DMS153 treated with DMSO at 0.1 percent for 48 hours (cell line): ENCODE measurements around the gene WWOX.
A peak's percentile ranks its signal among the peaks of the same experiment; 100 is the strongest.

Source experiments
- DNase-seq: peaks from one replicate; lab custom pipeline; 2025; ENCODE audit not compliant: unreplicated experiment; lab: John Stamatoyannopoulos, UW

WWOX gene

DNA sequence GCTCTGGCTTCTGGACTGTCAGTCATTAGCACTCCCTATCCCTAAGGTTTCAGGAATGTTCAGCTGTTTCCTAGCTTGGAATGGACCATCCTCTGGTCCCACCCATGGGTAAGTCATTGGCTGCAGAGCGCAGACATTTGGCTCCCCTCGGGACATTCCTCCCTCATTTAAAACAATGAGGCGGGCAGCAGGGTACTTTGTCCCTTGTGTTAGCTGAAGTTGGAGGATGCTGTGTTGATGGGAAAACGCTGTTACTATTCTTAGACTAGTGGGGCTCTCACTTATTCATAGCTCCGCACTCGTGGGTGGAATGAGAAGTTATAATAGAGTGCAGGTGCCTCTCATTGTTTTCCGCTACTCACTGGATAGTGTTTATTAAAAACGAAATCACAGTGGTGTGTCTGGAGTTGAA lies 673.8 kb downstream of the WWOX start:
- no peak for DNase-seq

DNA sequence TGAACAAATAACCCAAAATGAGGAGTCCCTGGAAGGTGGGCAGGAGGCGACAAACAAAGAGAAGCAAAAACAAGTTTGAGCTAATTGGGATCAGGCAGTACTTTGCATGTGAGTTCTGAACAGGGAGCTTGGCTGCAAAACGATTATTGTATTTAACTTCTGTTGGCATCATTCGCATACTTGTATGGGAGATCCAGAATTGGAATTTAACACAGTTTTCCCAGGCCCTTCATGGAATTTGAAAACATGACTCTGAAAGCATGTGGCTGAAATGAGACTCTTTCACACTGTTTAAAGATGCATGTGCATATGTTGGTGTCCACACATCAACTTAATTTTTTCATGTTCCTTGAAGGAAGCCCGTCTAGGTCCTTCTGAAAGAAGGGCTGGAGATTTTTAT lies 674.3 kb downstream of the WWOX start:
- DNase-seq: no peak

- no peak for DNase-seq
Measured at GRCh38 chr16:78775161-78775561, 675.7 kb downstream of the WWOX start.

GRCh38 chr16:78778101-78779004 lies 678.9 kb downstream of the WWOX start:
- no peak for DNase-seq

DNA sequence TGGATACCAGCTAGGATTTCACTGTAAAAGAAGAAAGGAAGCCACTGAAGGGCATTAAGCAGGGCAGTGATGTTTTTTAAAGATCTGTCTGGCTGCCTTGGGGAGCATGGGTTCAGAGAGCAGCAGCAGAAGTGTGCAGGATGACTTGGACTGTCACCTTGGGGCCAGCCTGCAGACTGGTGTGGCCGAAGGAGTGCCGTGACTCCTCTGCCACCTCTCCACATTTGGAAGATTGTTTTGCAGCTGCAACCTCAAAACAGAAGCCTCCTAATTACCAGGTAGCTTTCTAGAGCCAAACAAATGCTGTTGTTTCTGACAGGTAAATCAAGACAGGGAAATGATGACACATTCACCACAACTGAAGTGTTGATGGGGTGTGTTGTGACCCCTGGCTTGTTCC lies 681.4 kb downstream of the WWOX start:
- DNase-seq: no peak

DNA sequence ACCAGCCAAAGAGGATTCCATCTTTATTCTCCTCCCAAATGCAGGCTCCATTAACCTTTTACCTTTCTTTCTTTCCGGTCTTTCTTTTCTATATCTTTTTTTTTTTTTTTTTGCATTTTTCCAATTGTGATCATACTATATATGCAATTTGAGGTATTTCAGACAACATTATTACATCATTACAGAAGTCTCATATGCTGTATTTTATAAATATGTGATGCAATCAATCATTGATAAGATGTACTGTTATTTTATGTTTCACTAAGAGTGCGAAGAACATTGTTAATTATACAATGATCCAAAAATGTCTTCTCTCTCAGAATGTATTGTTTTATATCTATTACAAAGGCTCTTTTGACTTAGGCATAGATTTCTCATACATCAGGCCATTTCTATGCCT lies 683.1 kb downstream of the WWOX start:
- DNase-seq: no peak

- no peak for DNase-seq
Measured at GRCh38 chr16:78783570-78784079, 684.2 kb downstream of the WWOX start.

GRCh38 chr16:78784771-78785170 lies 685.3 kb downstream of the WWOX start:
- DNase-seq: no peak

GRCh38 chr16:78785218-78785617 lies 685.8 kb downstream of the WWOX start:
- no peak for DNase-seq

- DNase-seq: no peak
Measured at GRCh38 chr16:78786635-78787034, 687.2 kb downstream of the WWOX start.

DNA sequence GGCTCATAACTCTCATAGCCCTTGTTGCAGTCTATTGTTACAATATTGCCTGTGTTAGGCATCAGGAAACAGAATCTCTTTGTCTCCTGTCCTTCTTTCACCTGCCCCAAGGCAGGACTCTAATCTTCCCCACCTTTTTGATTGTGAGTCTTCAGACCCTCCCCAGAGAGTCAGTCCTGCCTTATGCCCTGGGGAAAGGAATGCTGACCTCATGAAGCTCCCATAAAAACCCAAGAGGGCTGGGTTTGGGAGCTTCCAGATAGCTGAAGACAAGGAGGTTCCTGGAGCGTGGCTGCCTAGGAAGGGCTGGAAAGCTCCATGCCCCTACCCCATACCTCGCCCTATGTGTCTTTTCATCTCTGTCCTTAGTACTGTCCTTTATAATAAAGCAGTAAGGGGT lies 688.8 kb downstream of the WWOX start:
- DNase-seq: no peak

DNA sequence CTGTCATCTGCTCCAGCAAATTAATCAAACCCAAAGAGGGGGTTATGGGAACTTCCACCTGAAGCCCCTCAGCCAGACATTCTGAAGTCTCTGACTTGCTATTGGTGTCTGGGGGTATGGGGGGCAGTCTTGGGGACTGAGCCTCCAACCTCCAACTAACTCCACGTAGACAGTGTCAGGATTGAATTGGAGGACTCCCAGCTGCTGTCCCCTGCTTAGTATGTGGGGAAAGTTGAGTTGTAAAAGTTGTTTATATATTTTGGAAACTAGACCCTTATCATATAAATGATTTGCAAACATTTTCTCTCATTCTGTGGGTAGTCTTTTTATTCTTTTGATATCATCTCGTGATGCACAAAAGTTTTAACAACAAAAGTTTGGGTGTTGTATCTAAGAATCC lies 689.2 kb downstream of the WWOX start:
- no peak for DNase-seq

GRCh38 chr16:78789561-78789960 lies 690.1 kb downstream of the WWOX start:
- DNase-seq: no peak

- no peak for DNase-seq
Measured at GRCh38 chr16:78791011-78791410, 691.6 kb downstream of the WWOX start.

DNA sequence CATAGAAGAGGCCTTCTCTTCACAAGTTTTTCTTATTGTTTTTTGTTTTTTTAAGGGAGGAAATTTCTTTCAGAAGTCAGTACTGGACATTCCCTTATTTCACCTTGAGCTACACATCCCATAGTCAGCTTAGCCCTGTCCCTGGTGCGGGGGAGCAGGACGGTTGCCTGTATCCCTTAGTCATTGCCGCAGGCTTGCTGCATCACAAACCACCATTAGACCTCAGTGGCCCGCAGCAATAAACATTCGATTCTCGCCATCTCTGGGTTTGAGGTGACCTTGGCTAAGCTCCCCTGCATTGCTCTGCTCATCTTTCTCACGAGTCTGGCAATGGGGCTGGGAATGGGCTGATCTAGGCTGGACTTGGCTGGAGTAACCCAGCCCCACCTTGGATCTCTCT lies 692.5 kb downstream of the WWOX start:
- no peak for DNase-seq

DNA sequence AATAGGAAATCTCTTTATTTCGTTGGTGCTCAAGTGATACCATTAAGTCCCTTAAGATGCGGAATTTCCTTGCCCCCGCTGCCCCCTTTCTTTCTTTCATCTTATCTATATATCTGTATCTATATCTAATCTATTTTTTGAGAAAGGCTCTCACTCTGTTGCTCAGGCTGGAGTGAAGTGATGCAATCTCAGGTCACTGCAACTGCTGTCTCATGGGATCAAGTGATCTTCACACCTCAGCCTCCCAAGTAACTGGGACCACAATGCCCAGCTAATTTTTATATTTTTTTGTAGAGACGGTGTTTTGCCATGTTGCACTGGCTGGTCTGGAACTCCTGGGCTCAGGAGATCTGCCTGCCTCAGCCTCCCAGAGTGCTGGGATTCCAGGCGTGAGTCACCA lies 693.5 kb downstream of the WWOX start:
- DNase-seq: no peak

GRCh38 chr16:78794581-78795250 lies 695.3 kb downstream of the WWOX start:
- no peak for DNase-seq

DNA sequence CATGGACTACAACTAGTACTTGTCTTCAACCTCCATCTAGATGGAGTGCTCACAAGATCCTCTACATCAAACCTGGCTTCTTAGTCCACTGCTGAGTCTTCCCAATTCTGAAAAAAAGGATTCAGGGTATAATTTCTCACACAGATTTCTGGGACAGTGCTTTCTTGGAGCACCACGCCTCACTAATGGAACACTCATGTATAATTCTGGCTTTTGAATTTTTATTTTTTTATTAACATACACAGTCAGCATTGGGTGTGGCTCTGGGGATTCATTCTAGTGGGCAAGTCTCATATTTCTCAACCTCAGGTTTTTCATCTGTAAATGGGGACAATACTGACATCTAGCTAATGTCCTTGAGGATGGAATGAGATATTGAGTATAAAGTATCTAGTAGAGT lies 696.0 kb downstream of the WWOX start:
- no peak for DNase-seq

DNA sequence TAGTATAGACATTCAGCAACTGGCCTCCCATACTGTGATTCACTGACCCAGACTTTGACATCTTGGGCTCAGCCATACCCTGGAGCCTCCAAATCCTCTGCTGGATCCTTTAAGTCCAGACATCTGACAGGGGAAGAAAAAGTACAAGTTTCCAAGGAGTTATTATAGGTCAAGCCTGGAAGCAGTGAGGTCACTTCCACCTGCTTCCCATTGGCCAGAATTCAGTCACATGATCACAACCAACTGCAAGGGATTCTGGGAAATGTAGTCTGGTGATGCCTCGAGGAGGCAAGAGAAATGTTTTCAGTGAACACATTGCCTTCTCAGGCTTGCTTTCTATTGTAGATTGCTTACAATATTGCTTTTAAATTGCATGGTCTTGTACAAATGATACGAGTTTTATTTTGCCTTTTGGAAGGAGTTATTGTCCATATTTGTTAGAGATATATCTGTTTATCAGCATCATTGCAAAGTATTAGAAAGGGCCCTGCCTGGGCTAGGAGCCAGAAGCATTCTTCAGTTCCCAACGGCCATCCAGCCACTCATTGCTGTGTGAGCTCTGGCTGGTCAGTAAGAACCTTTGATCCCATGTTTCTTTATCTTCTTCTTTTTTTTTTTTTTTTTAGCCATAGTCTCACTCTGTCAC lies 696.9 kb downstream of the WWOX start:
- peak; percentile 66 for DNase-seq

DNA sequence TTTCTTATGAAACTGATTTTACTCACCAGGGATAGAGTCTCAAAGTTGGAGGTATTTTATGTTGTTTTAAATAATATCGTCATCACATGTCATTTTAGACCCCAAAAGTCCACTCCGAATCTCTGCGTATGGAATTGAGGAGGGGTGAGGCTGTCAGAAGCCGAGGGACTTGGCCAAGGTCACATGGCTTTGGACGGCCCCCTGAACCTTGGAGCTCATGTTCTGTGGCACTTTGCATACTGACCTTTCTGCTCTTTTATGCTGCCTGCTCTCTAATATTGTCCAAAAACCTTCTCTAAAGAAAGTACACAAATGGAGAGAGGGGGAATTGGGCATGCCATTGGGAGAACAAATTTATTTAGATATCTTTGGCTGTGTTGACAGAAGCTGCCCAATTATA lies 700.0 kb downstream of the WWOX start:
- DNase-seq: no peak

- DNase-seq: no peak
Measured at GRCh38 chr16:78800523-78800922, 701.1 kb downstream of the WWOX start.
